HUES6 (cell line): ENCODE measurements around the gene FCSK.
A peak's percentile ranks its signal among the peaks of the same experiment; 100 is the strongest.

Source experiments
- H3K27ac ChIP-seq: 2 replicates; pipeline ENCODE4 v1.7.0; 2013; ENCODE audit warnings: low read depth, mild to moderate bottlenecking, low read length, inconsistent platforms
- H3K27me3 ChIP-seq: 2 replicates; pipeline ENCODE4 v1.6.1; 2013; ENCODE audit warnings: low read length; ENCODE audit not compliant: control insufficient read depth, insufficient read depth
- H3K36me3 ChIP-seq: 2 replicates; pipeline ENCODE4 v1.6.1; 2013; ENCODE audit warnings: low read length; ENCODE audit not compliant: control insufficient read depth, insufficient read depth
- H3K4me1 ChIP-seq: 2 replicates; pipeline ENCODE4 v1.6.1; 2013; ENCODE audit warnings: low read length; ENCODE audit not compliant: control insufficient read depth, insufficient read depth
- H3K4me3 ChIP-seq: 2 replicates; pipeline ENCODE4 v1.5.1; 2013; ENCODE audit warnings: low read depth, low read length
- H3K9ac ChIP-seq: one replicate; pipeline ENCODE4 v1.6.1; 2013; ENCODE audit warnings: mild to moderate bottlenecking, low read length
- H3K9me3 ChIP-seq: 2 replicates; pipeline ENCODE4 v1.6.1; 2013; ENCODE audit warnings: low read depth, low read length; ENCODE audit not compliant: control insufficient read depth, insufficient read depth

FCSK gene

DNA sequence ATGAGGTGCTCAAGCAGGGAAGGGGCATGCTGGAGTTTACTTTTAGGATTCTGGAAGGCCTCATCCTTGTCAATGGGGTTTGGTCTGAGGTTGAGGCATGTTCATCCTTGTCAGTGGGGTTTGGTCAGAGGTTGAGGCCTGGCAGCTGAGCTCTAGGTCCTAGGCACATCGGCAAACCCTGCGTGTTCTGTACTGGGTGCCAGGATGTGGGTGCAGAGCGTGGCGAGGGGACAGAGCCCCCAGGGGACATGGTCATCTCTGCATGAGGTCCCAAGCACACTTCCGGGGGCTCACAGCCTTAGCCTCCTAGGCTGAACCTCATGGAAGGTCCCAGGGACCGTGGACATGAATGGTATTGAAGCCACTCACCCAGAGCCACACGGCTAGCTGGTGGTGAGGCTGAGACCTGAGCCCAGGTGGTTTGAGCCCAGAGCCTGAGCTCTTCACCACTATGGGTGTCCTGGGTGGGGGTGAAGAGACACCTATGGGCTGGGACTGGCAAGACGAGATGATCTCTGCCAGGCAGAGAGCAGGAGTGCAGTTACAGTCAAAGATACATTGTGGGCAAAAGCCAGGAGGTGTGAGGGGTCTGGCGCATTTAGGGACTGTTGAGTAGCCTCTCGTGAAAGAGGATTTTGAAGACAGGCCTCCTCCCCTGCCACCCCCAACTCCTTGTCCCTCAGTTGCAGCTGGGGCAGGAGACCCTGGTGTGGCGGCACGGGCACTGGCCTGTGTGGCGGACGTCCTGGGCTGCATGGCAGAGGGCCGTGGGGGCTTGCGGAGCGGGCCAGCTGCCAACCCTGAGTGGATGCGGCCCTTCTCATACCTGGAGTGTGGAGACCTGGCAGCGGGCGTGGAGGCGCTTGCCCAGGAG lies 19.3 kb downstream of the FCSK start:
- Histone ChIP-seq H3K27me3 (no peaks in the 10 kb centered on the region), H3K9me3 (no peaks in the 10 kb centered on the region), H3K4me3 (no peak overlapping the region), H3K36me3 (peaks cover 20% of the 10 kb centered on the region; the same call in 1 of the 2 replicates), H3K27ac (no peak overlapping the region), H3K4me1 (peaks cover 12% of the 10 kb centered on the region), H3K9ac (no peak overlapping the region)

DNA sequence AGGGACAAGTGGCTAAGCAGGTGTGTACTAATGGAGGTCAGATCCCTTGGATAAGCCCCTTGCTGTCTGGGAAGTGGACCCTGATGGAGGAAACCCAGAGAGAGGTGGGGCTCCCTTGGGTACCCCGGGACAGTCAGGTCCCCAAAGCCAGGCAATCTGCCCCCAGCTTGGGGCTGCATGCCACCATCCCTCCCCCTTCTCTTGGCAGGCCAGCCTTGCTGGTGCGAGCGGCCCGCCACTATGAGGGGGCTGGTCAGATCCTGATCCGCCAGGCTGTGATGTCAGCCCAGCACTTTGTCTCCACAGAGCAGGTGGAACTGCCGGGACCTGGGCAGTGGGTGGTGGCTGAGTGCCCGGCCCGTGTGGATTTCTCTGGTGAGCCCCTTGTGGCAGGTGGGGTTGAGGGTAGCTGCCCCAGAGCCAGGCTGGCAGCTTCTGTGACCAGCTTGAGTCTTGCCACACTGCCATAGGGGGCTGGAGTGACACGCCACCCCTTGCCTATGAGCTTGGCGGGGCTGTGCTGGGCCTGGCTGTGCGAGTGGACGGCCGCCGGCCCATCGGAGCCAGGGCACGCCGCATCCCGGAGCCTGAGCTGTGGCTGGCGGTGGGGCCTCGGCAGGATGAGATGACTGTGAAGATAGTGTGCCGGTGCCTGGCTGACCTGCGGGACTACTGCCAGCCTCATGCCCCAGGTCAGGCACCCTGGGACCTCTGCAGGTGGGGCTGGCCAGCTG lies 20.1 kb downstream of the FCSK start:
- Histone ChIP-seq H3K9ac (no peak overlapping the region), H3K27ac (no peak overlapping the region), H3K9me3 (no peaks in the 10 kb centered on the region), H3K27me3 (no peaks in the 10 kb centered on the region), H3K4me1 (peaks cover 20% of the 10 kb centered on the region), H3K4me3 (no peak overlapping the region), H3K36me3 (peaks cover 28% of the 10 kb centered on the region)

DNA sequence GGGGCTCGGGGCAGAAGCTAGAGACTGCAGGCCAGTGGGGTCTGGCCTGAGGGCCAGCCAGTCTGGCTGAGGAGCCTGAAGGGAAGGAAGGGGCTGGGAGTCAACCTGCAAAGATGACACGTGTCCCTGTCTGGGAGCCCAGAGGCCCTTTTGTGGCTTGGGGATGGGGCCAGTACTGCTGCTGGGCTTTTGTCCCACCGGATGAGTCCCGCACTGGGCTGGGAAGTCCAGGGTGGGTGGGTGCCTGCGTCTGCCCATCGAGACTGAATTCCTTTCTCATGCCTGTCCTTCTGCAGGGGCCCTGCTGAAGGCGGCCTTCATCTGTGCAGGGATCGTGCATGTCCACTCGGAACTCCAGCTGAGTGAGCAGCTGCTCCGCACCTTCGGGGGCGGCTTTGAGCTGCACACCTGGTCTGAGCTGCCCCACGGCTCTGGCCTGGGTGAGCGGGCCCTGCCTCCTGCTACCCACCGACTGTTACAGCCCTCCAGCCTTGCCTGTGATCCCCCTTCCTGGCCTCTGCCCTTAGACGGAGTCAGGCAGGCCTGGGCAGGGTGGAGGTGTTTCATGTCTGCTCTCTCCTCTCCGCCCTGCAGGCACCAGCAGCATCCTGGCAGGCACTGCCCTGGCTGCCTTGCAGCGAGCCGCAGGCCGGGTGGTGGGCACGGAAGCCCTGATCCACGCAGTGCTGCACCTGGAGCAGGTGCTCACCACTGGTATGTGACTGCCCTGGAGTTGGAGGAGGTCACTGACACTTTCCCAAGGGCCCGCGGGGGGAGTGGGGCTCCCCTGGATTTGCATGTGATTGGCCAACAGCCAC lies 20.9 kb downstream of the FCSK start:
- H3K9me3 ChIP-seq = no peaks in the 10 kb centered on the region
- peaks cover 21% of the 10 kb centered on the region for H3K4me1 ChIP-seq
- no peaks in the 10 kb centered on the region for H3K27me3 ChIP-seq
- no peak overlapping the region for H3K4me3 ChIP-seq
- 0 out of 2 replicates have a peak overlapping the region, but pooled peaks have one; percentile 27 for H3K27ac ChIP-seq
- H3K9ac ChIP-seq = no peak overlapping the region
- H3K36me3 ChIP-seq = peaks cover 35% of the 10 kb centered on the region

DNA sequence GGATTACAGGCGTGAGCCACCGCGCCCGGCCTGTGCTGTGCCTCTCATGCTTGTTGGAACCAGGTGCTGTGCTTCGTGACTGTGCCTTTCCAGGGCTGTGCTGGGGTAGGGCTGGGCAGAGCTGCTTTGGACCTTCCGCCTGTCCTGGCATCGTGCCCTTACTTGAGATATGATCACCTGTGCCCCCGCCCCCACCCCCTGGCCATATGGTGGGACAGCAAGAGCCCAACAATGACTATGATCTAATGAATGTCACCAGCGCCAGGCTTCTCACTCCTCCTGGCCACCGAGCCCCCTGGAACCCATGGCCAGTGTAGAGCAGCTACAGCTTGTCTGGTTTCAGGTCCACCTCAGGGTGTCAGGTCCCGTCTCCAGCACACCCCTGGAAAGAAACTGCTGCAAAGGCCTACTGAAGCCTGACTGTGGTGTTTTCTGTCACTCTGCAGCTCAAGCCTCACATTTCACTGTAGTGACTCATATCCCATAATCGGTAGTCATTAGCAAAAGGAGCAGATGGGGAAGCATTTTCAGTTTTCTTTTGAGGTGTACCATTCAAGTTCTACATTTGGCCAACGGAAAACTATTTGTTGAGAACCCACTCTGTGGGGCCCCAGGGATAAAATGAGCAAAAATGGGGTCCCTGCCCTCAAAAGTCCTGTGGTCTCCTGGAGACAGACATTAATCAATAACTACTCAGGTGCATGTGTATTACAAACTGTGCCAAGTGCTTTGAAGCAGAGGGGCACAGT lies 22.1 kb downstream of the FCSK start:
- no peaks in the 10 kb centered on the region for H3K9me3 ChIP-seq
- peaks cover 47% of the 10 kb centered on the region for H3K36me3 ChIP-seq
- H3K4me1 ChIP-seq = peaks cover 21% of the 10 kb centered on the region
- H3K4me3 ChIP-seq = no peak overlapping the region
- no peak overlapping the region for H3K27ac ChIP-seq
- no peak overlapping the region for H3K9ac ChIP-seq
- no peaks in the 10 kb centered on the region for H3K27me3 ChIP-seq

DNA sequence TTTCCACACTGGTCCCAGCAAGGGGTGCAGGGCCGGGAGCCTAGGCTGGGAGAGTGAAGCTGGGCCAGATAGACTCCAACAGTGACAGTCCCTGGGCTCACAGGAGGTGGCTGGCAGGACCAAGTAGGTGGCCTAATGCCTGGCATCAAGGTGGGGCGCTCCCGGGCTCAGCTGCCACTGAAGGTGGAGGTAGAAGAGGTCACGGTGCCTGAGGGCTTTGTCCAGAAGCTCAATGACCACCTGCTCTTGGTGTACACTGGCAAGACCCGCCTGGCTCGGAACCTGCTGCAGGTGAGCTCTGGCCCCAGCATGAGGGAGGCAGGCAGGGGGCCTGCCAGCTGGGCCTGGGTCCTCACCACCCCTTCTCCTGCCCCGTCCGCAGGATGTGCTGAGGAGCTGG lies 23.8 kb downstream of the FCSK start:
- H3K36me3 ChIP-seq = peaks cover 58% of the 10 kb centered on the region
- H3K9me3 ChIP-seq = no peaks in the 10 kb centered on the region
- H3K9ac ChIP-seq = no peak overlapping the region
- no peaks in the 10 kb centered on the region for H3K27me3 ChIP-seq
- no peak overlapping the region for H3K4me3 ChIP-seq
- no peak overlapping the region for H3K27ac ChIP-seq
- peaks cover 21% of the 10 kb centered on the region for H3K4me1 ChIP-seq

DNA sequence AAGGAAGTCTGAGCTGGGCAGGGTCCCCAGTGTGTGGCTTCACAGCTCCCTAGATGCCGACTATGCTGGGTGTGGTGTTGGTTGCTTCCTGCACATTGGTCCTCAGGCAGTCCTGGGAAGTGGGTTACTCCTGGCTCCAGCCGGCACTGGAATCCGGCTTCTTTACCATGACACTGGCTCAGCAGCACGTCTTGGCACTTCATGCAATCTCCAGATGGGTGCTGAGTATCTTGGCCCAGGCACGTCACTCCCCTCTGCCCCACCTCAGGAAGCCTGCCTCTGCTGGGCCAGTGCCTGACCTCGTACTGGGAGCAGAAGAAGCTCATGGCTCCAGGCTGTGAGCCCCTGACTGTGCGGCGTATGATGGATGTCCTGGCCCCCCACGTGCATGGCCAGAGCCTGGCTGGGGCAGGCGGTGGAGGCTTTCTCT lies 24.5 kb downstream of the FCSK start:
- H3K4me3 ChIP-seq = no peak overlapping the region
- peaks cover 61% of the 10 kb centered on the region for H3K36me3 ChIP-seq
- H3K27me3 ChIP-seq = no peaks in the 10 kb centered on the region
- peaks cover 21% of the 10 kb centered on the region for H3K4me1 ChIP-seq
- H3K27ac ChIP-seq = no peak overlapping the region
- H3K9me3 ChIP-seq = no peaks in the 10 kb centered on the region
- no peak overlapping the region for H3K9ac ChIP-seq

DNA sequence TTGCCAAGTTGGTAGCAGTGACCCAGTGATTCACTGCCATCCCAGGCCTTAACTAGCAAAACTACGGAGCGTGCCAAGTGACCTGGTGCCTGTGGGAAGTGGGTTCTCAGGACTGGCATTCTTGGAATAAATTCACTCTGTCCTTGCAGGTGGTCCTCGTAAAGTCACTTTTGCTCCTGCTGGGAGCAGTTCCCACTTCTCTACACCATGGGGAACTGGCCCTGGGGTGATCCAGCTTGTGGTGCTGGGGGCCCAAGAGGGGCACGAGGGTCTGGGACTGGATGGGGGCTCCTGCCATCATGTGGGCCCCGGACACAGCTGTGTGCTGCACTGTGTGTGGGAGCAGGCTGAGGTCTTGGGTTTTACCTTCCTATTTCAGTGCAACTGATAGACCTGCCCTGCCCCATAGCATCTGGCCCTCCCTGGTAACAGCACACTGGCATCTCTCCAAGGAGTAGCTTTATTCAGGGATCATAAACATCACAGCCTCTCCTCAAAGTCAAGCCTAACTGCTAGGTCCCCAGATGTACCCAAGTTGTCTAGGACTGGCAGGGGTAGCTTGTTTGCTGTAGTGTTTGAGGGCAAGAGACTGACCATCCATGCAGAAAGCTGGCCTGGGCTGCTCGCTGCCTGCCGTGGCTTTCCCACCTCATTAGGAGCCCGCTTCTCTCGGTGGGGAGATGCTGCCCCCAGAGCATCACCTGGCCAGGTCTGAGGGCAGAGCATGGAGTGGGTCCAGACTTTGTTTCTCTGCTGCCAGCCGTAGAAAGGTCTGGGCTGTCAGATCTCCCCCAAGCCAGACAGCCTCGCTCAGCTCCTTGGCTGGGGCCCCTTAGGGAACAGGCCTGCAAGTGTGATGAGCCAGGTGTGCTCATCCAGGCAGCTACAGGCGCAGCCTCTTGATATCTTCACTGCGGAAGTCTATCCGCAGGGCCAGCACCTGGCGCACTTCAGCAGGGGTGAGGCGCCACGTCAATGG lies 26.0 kb downstream of the FCSK start:
- no peak overlapping the region for H3K27ac ChIP-seq
- peaks cover 21% of the 10 kb centered on the region for H3K4me1 ChIP-seq

DNA sequence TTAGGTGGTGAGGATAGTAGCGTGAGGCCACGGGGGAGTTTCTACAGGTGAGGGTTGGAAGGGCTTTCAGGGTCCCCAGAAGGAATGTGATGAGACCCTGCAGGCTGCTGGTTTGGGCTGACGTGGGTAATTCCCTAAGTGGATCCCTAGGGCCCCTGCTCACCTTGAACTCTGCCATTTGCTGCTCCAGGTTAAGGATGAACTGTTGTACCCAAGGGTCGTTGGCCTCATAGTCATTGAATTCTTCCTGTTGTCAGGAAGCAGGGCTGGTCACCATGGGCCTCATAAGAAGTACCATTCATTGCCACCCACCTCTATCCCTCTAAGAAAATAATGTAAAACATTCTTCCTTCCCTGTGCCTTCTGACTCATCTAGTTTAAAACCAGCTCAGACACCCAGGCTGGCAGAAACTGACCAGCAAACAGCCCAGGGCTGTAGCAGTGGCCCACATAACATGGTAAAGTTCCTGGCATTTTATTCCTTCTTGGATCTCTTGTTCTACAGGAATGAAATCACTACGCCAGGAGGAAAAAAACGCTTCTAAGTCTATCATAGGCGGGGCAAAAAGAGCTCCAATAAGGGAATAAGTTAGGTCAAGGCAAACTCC lies 27.6 kb downstream of the FCSK start:
- Histone ChIP-seq H3K4me3 (no peak overlapping the region), H3K4me1 (peaks cover 14% of the 10 kb centered on the region), H3K27ac (no peak overlapping the region), H3K36me3 (peaks cover 60% of the 10 kb centered on the region), H3K9ac (no peak overlapping the region), H3K27me3 (no peaks in the 10 kb centered on the region), H3K9me3 (no peaks in the 10 kb centered on the region)

More for the DNA sequence above, 26.0 kb downstream of the FCSK start:
- H3K27me3 ChIP-seq = no peaks in the 10 kb centered on the region
- H3K9me3 ChIP-seq = no peaks in the 10 kb centered on the region
- H3K9ac ChIP-seq = no peak overlapping the region
- no peak overlapping the region for H3K4me3 ChIP-seq
- H3K36me3 ChIP-seq = peaks cover 58% of the 10 kb centered on the region

DNA sequence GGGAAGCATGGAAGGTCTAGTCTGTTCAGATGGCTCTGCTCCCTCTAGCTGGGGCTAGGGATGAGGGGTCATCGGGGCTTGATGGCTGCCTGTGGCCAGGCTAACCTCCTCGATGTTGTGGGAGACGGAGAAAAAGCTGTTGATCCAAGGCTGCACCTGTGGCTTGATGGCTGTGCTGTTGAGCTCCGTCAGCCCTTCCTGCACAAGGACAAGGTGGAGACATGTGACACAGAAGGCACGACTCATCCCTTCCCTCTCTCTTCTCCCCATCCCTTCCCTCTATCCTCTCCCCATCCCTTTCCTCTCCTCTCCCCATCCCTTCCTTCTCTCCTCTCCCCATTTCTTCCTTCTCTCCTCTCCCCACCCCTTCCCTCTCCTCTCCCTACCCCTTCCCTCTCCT lies 28.2 kb downstream of the FCSK start:
- Histone ChIP-seq H3K9ac (no peak overlapping the region), H3K27ac (no peak overlapping the region), H3K36me3 (peaks cover 63% of the 10 kb centered on the region), H3K4me3 (no peak overlapping the region), H3K9me3 (no peaks in the 10 kb centered on the region), H3K27me3 (no peaks in the 10 kb centered on the region), H3K4me1 (peaks cover 14% of the 10 kb centered on the region)
